ENCODE measurements around the gene BAMBI.

The BAMBI gene

DNA sequence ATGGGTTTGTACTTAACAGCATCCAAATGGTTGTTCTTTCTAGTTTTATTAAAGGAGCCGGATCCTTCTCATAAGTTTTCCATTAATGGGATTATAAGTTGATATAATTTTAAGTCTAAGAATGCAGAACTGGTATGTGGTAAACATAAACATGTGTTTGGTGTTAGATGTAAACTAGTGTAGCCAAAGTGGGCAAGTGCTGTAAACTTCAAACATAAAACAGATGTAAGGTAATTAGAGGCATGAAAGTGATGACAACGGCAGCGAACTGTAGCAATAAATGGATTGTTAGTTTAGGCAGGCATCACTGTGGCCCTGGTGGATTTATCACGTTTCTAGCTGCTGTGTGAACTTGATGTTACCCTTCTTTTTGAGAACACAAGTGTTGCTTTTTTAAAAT lies 37.9 kb downstream of the BAMBI start:
- Histone ChIP-seq H3K4me3 (ENCODE audit: low read depth, low read length) (no peak overlapping the region), H3K4me1 (no peaks in the 10 kb centered on the region), H3K27me3 (no peaks in the 10 kb centered on the region), H3K9me3 (no peaks in the 10 kb centered on the region; the same call in 1 of the 2 replicates), H3K36me3 (no peaks in the 10 kb centered on the region)
- TF ChIP-seq, protein P1, sequence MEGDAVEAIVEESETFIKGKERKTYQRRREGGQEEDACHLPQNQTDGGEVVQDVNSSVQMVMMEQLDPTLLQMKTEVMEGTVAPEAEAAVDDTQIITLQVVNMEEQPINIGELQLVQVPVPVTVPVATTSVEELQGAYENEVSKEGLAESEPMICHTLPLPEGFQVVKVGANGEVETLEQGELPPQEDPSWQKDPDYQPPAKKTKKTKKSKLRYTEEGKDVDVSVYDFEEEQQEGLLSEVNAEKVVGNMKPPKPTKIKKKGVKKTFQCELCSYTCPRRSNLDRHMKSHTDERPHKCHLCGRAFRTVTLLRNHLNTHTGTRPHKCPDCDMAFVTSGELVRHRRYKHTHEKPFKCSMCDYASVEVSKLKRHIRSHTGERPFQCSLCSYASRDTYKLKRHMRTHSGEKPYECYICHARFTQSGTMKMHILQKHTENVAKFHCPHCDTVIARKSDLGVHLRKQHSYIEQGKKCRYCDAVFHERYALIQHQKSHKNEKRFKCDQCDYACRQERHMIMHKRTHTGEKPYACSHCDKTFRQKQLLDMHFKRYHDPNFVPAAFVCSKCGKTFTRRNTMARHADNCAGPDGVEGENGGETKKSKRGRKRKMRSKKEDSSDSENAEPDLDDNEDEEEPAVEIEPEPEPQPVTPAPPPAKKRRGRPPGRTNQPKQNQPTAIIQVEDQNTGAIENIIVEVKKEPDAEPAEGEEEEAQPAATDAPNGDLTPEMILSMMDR (IDR thresholded peaks at IDR 0.05; ENCODE audit: low read depth, low read length): no peak
- DNase-seq: no peak

DNA sequence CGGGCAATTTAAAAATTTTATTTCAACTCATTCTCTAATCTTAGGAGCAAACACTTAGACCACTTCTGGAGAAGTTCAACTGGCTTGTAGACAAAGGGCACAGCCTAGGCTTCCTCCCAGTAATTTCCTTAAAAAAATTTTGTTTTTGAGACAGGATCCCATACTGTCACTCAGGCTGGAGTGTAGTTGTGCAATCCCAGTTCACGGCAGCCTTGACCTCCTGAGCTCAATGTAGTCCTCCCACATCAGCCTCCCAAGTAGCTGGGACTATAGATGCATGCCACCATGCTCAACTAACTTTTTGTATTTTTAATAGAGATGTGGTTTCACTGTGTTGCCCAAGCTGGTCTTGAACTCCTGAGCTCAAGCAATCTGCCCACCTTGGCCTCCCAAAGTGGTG lies 38.4 kb downstream of the BAMBI start:
- H3K9me3 ChIP-seq: no peaks in the 10 kb centered on the region; the same call in 1 of the 2 replicates
- no peaks in the 10 kb centered on the region for H3K36me3 ChIP-seq
- DNase-seq: no peak
- no peaks in the 10 kb centered on the region for H3K4me1 ChIP-seq
- H3K27me3 ChIP-seq: no peaks in the 10 kb centered on the region
- H3K4me3 ChIP-seq (ENCODE audit: low read depth, low read length): no peak overlapping the region
- TF ChIP-seq, protein P1 (IDR thresholded peaks at IDR 0.05; ENCODE audit: low read depth, low read length): no peak

DNA sequence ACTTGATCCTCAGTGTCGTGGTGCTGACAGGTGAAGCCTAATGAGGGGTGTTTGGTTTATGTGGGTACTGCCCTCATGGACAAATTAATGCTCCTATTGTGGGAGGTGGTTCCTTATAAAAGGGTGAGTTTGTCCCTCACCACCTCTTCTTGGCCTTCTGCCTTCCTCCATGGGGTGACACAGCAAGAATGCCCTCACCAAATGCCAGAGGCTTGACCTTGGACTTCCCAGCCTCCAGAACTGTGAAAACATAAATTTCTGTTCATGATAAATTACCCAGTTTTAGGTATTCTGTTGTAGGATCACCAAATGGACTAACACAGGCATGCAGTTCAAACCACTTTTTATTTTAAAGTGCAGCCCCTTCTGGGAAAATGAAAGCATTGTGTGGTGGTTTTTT lies 39.4 kb downstream of the BAMBI start:
- no peak for DNase-seq
- TF ChIP-seq, protein P1 (IDR thresholded peaks at IDR 0.05; ENCODE audit: low read depth, low read length): no peak
- Histone ChIP-seq H3K36me3 (no peaks in the 10 kb centered on the region), H3K27me3 (no peaks in the 10 kb centered on the region), H3K4me1 (no peaks in the 10 kb centered on the region), H3K9me3 (no peaks in the 10 kb centered on the region; the same call in 1 of the 2 replicates), H3K4me3 (ENCODE audit: low read depth, low read length) (no peak overlapping the region)

DNA sequence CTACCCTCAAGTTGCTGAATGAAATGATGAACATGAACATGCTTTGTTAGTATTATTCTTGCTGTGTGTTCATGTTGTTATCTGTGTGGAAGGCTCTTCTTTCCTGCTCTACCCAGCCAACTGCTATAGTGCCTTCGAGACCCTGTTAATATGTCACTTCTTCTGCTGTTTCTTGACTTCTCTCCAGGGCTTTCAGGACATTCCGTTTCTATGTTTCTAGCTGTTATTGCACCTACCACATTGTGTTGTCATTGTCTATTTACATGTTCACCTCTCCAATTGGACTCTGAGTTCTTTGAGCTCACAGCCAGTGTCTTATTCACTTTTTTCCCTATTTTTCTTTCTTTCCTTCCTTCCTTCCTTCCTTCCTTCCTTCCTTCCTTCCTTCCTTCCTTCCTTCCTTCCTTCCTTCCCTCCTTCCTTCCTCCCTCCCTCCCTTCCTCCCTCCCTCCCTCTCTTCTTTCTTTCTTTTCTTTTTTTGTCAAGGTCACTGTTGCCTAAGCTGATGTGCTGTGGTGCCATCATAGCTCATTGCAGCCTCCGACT lies 40.4 kb downstream of the BAMBI start:
- Histone ChIP-seq H3K4me3 (ENCODE audit: low read depth, low read length) (no peak overlapping the region), H3K36me3 (no peaks in the 10 kb centered on the region), H3K4me1 (no peaks in the 10 kb centered on the region), H3K9me3 (no peaks in the 10 kb centered on the region; the same call in 1 of the 2 replicates), H3K27me3 (no peaks in the 10 kb centered on the region)
- TF ChIP-seq, protein P1 (IDR thresholded peaks at IDR 0.05; ENCODE audit: low read depth, low read length): no peak
- no peak for DNase-seq

DNA sequence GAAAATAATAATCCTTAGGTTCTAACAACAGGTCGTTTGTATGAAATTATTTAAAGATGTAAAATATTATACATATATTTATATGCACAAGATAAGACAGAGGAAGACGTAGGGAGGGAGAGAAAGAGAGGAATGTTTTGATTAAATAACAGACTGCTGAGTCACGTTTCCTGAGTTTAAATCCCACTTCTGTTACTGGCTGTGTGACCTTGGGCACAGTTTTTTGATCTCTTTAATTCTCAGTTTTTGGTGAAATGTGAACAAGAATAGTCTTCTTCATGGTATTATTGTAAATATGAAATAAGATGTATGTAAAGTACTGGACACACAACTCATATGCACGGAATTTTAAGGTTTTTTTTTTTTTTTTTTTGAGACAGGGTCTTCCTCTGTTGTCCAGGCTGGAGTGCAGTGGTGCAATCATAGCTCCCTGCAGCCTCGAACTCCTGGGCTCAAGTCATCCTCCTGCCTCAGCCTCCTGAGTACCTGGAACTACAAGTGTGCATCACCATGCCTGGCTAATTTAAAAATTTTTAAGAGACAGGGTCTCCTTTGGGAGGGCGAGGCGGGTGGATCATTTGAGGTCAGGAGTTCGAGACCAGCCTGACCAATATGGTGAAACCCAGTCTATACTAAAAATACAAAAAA lies 42.6 kb downstream of the BAMBI start:
- TF ChIP-seq, protein P1 (IDR thresholded peaks at IDR 0.05; ENCODE audit: low read depth, low read length): no peak
- Histone ChIP-seq H3K4me3 (ENCODE audit: low read depth, low read length) (no peak overlapping the region), H3K4me1 (no peaks in the 10 kb centered on the region), H3K36me3 (no peaks in the 10 kb centered on the region), H3K9me3 (no peaks in the 10 kb centered on the region; the same call in 1 of the 2 replicates), H3K27me3 (no peaks in the 10 kb centered on the region)
- DNase-seq: no peak

DNA sequence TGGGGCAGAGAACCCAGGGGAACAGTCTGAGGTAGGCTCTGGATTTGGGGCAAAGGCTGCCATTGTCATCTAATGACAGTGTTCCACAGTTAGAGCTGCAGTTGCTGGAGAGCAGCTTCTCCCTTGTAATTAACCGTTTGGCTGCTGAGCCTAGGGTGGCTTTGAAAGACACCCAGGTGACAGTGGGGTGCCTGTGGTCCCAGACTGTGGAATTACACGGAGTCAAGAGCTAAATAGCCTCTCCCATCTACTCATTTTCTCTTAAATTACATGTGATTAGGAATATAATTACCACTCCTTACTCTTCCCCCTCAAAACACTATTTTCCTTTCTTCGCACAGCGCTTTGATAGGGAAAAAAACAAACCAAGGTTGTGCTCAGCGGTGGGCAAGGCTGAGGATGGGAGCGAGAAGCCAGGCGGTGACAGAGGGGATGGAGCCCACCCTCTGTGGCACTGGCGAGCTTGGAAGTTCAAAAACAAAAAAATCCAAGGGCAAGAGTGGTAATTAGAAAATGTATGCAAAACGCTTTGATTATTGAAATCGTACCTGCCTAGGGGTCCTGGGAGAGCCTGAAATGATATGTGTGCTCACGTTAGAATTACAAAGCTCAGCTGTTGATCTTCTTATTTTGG lies 44.1 kb downstream of the BAMBI start:
- Histone ChIP-seq H3K4me1 (no peaks in the 10 kb centered on the region), H3K27me3 (no peaks in the 10 kb centered on the region), H3K9me3 (no peaks in the 10 kb centered on the region), H3K36me3 (no peaks in the 10 kb centered on the region), H3K4me3 (ENCODE audit: low read depth, low read length) (peak overlapping the region; percentile 70)
- TF ChIP-seq, protein P1 (IDR thresholded peaks at IDR 0.05; ENCODE audit: low read depth, low read length): no peak
- no peak for DNase-seq

All from BE2C (cell line).